Measurements from ENCODE around the gene SPATS2L. TPM values are rescaled to one million over a fixed set of nuclear protein-coding genes. Genes with fewer than 3 reads are reported as not detected.

SPATS2L gene
- polyA plus RNA-seq, 1 of the 3 experiments (the other 2 are of a cell fraction): 86.8 TPM

- ChIA-PET CTCF (interaction anchor here (0.6 kb wide), 1 partner anchor 56 kb away, joined by 3 read pairs; no protein-coding TSS in a partner anchor), POLR2A (no interaction called here)
- 70% methylated on average over 4 of the region's 4 CpGs for WGBS (ENCODE audit: low lambda C conversion rate)
- no peak for DNase-seq
- Histone ChIP-seq H3K36me3 (replicated peaks in 1 of 2; ENCODE audit: control insufficient read depth in 1 of 2, insufficient read depth in 2 of 2, low read length in 1 of 2) (no peaks in the 10 kb centered on the region), H2AFZ (ENCODE audit: low read depth) (no peak overlapping the region), H3K27me3 (ENCODE audit: insufficient read depth) (no peaks in the 10 kb centered on the region), H3K9ac (no peak overlapping the region), H3K9me2 (no peaks in the 10 kb centered on the region), H3K4me1 (ENCODE audit: control insufficient read depth in 1 of 2, insufficient read depth in 2 of 2, low read depth in 1 of 2, low read length in 1 of 2) (peaks cover 0 to 22% of the 10 kb centered on the region in 2 experiments; a peak in 3 of 4 replicates), H4K20me1 (ENCODE audit: insufficient read depth) (peaks cover 56% of the 10 kb centered on the region), H3K79me2 (ENCODE audit: insufficient read depth) (peaks cover 100% of the 10 kb centered on the region), H3K9me3 (no peaks in the 10 kb centered on the region), H3K4me2 (peak overlapping the region; percentile 61; the same call in 1 of the 2 replicates), H3F3A (replicated peaks; ENCODE audit: insufficient read depth) (peaks cover 10% of the 10 kb centered on the region), H3K4me3 (ENCODE audit: low read depth in 2 of 2, low read length in 1 of 2) (no peak overlapping the region), H3K27ac (ENCODE audit: low read depth in 2 of 2, low read length in 1 of 2) (peak overlapping the region in 1 of 2 experiments; percentile 64; a peak in 2 of 4 replicates)
- TF ChIP-seq JUND (IDR thresholded peaks at IDR 0.05) (peak; percentile 48; the same call in 1 of the 2 replicates), MXI1 (IDR thresholded peaks at IDR 0.05; ENCODE audit: low read depth, low read length) (no peak), TAF1 (IDR thresholded peaks at IDR 0.05; ENCODE audit: borderline replicate concordance, low read depth, low read length) (no peak), REST (IDR thresholded peaks at IDR 0.05; ENCODE audit: low read depth, low read length) (no peak), RCOR1 (IDR thresholded peaks at IDR 0.05; ENCODE audit: low read length) (no peak), NRF1 (IDR thresholded peaks at IDR 0.05; ENCODE audit: low read depth, low read length) (no peak), EP300 (IDR thresholded peaks at IDR 0.05; ENCODE audit: borderline replicate concordance in 1 of 2, low read depth in 1 of 2, low read length in 1 of 2) (no peak)
- TF ChIP-seq, protein P1, sequence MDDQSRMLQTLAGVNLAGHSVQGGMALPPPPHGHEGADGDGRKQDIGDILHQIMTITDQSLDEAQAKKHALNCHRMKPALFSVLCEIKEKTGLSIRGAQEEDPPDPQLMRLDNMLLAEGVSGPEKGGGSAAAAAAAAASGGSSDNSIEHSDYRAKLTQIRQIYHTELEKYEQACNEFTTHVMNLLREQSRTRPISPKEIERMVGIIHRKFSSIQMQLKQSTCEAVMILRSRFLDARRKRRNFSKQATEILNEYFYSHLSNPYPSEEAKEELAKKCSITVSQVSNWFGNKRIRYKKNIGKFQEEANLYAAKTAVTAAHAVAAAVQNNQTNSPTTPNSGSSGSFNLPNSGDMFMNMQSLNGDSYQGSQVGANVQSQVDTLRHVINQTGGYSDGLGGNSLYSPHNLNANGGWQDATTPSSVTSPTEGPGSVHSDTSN (IDR thresholded peaks at IDR 0.05): peak; percentile 29; the same call in 1 of the 2 replicates
These were observed 13.2 kb downstream of the SPATS2L start for GRCh38 chr2:200319548-200320337.

DNA sequence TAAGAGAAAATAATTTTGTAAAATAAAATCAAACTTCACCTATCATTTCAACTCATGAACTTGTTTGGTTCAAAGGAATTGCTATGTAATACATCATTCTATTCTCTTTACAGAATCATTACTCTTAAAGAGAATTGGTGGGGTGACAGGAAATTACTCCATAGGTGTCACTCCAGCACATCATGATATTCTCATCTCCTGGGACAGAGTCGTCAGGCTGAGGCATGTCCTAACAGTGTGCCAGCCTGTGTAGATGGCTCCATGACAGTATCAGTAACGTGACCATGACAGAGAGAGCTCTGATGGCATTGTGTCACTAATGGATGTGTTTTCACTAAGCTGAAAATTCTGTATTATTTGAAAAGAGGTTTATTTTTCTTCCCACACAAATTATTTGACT lies 13.9 kb downstream of the SPATS2L start:
- Histone ChIP-seq H3K9me3 (no peaks in the 10 kb centered on the region), H2AFZ (ENCODE audit: low read depth) (no peak overlapping the region), H3K79me2 (ENCODE audit: insufficient read depth) (peaks cover 100% of the 10 kb centered on the region), H3K4me2 (peak overlapping the region; percentile 61; the same call in 1 of the 2 replicates), H3K9me2 (no peaks in the 10 kb centered on the region), H4K20me1 (ENCODE audit: insufficient read depth) (peaks cover 58% of the 10 kb centered on the region), H3K27ac (ENCODE audit: low read depth in 2 of 2, low read length in 1 of 2) (peak overlapping the region in 1 of 2 experiments; percentile 64; a peak in 2 of 4 replicates), H3K9ac (no peak overlapping the region), H3F3A (replicated peaks; ENCODE audit: insufficient read depth) (peaks cover 10% of the 10 kb centered on the region), H3K27me3 (ENCODE audit: insufficient read depth) (no peaks in the 10 kb centered on the region), H3K36me3 (replicated peaks in 1 of 2; ENCODE audit: control insufficient read depth in 1 of 2, insufficient read depth in 2 of 2, low read length in 1 of 2) (no peaks in the 10 kb centered on the region), H3K4me3 (ENCODE audit: low read depth in 2 of 2, low read length in 1 of 2) (no peak overlapping the region), H3K4me1 (ENCODE audit: control insufficient read depth in 1 of 2, insufficient read depth in 2 of 2, low read depth in 1 of 2, low read length in 1 of 2) (peaks cover 0 to 22% of the 10 kb centered on the region in 2 experiments; a peak in 3 of 4 replicates)
- ChIA-PET POLR2A (no interaction called here), CTCF (interaction anchor here (0.9 to 1.0 kb wide), 2 partner anchors 12 to 151 kb away, joined by 3 to 5 read pairs; no protein-coding TSS in a partner anchor)
- TF ChIP-seq TCF12 (IDR thresholded peaks at IDR 0.05) (no peak), GATA2 (CRISPR knock-in tag; IDR thresholded peaks at IDR 0.05) (no peak), FOXM1 (IDR thresholded peaks at IDR 0.05; ENCODE audit: low read depth) (no peak)
- TF ChIP-seq, protein P2, sequence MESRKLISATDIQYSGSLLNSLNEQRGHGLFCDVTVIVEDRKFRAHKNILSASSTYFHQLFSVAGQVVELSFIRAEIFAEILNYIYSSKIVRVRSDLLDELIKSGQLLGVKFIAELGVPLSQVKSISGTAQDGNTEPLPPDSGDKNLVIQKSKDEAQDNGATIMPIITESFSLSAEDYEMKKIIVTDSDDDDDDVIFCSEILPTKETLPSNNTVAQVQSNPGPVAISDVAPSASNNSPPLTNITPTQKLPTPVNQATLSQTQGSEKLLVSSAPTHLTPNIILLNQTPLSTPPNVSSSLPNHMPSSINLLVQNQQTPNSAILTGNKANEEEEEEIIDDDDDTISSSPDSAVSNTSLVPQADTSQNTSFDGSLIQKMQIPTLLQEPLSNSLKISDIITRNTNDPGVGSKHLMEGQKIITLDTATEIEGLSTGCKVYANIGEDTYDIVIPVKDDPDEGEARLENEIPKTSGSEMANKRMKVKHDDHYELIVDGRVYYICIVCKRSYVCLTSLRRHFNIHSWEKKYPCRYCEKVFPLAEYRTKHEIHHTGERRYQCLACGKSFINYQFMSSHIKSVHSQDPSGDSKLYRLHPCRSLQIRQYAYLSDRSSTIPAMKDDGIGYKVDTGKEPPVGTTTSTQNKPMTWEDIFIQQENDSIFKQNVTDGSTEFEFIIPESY (IDR thresholded peaks at IDR 0.05; ENCODE audit: borderline replicate concordance, low read depth): no peak
- TF ChIP-seq, protein P1 (IDR thresholded peaks at IDR 0.05): no peak
- 91% methylated on average over 2 of the region's 2 CpGs for WGBS (ENCODE audit: low lambda C conversion rate)
- no peak for DNase-seq
